Neural progenitor cell (in vitro differentiated cells): ENCODE data around the gene PRCD. TPM values are rescaled to one million over a fixed set of nuclear protein-coding genes. Genes with fewer than 3 reads are reported as not detected.

ENCODE experiments used
- DNase-seq: peaks from one replicate; pipeline ENCODE4 v3.0.0-alpha.2; 2016; ENCODE audit warnings: low spot score
- H2AFZ ChIP-seq: fragments of 200-600 bp; sonication (generic); replicated peaks from 2 replicates; pipeline ENCODE4 v1.6.1; 2016; ENCODE audit warnings: antibody characterized with exemption
- H3F3A ChIP-seq: fragments of 200-600 bp; sonication (generic); 2 replicates; pipeline ENCODE4 v1.6.1; 2016; ENCODE audit warnings: antibody characterized with exemption, low read depth
- H3K27ac ChIP-seq: fragments of 200-600 bp; sonication (generic); 2 replicates; pipeline ENCODE4 v1.5.1; 2016; ENCODE audit warnings: mild to moderate bottlenecking
- H3K27me3 ChIP-seq: fragments of 200-600 bp; sonication (generic); 2 replicates; pipeline ENCODE4 v1.6.1; 2016; ENCODE audit warnings: mild to moderate bottlenecking, moderate library complexity
- H3K36me3 ChIP-seq: fragments of 200-600 bp; sonication (generic); 2 replicates; pipeline ENCODE4 v1.5.1; 2016
- H3K4me1 ChIP-seq: fragments of 200-600 bp; sonication (generic); 2 replicates; pipeline ENCODE4 v1.6.1; 2016; ENCODE audit warnings: mixed run types
- H3K4me2 ChIP-seq: fragments of 200-600 bp; sonication (generic); 2 replicates; pipeline ENCODE4 v1.6.1; 2016
- H3K4me3 ChIP-seq: fragments of 200-600 bp; sonication (generic); 2 replicates; pipeline ENCODE4 v1.5.1; 2016
- H3K79me2 ChIP-seq: fragments of 200-600 bp; sonication (generic); 2 replicates; pipeline ENCODE4 v1.6.1; 2016; ENCODE audit warnings: low read depth
- H3K9ac ChIP-seq: fragments of 200-600 bp; sonication (generic); 2 replicates; pipeline ENCODE4 v1.6.1; 2016
- H3K9me3 ChIP-seq: fragments of 200-600 bp; sonication (generic); 2 replicates; pipeline ENCODE4 v1.5.1; 2016; ENCODE audit warnings: low read depth
- H4K20me1 ChIP-seq: fragments of 200-600 bp; sonication (generic); 2 replicates; pipeline ENCODE4 v1.6.1; 2016; ENCODE audit warnings: low read depth
- H3K27ac Mint-ChIP-seq: 3 replicates; pipeline ENCODE4 v1.8.0; 2021; ENCODE audit warnings: mixed read lengths
- H3K27me3 Mint-ChIP-seq: 2 replicates; pipeline ENCODE4 v1.8.0; 2022; ENCODE audit warnings: low read depth, mild to moderate bottlenecking, inconsistent platforms, moderate library complexity, mixed read lengths; ENCODE audit not compliant: insufficient read depth
- H3K36me3 Mint-ChIP-seq: 3 replicates; pipeline ENCODE4 v1.8.0; 2021; ENCODE audit warnings: mixed read lengths
- H3K4me1 Mint-ChIP-seq: 3 replicates; pipeline ENCODE4 v1.8.0; 2021; ENCODE audit warnings: mixed read lengths
- H3K4me3 Mint-ChIP-seq: 3 replicates; pipeline ENCODE4 v1.8.0; 2021; ENCODE audit warnings: mild to moderate bottlenecking, moderate library complexity, mixed read lengths
- H3K9me3 Mint-ChIP-seq: 3 replicates; pipeline ENCODE4 v1.8.0; 2020; ENCODE audit warnings: mixed read lengths
- CTCF ChIP-seq: fragments of 200-600 bp; sonication (generic); IDR thresholded peaks from 2 replicates; pipeline ENCODE4 v1.5.1; 2017; ENCODE audit warnings: antibody characterized with exemption, mild to moderate bottlenecking
- EZH2 ChIP-seq: fragments of 200-600 bp; sonication (generic); IDR thresholded peaks from 2 replicates; pipeline ENCODE4 v1.6.1; 2017; ENCODE audit warnings: antibody characterized with exemption, mild to moderate bottlenecking, moderate library complexity
- EZH2phosphoT487 ChIP-seq: fragments of 200-600 bp; sonication (generic); IDR thresholded peaks from 2 replicates; pipeline ENCODE4 v1.6.1; 2017; ENCODE audit warnings: antibody characterized with exemption
- total RNA-seq: library from RNA; depleted of rRNA; stranded (reverse); fragments of >200 nt; gene quantifications from 2 replicates; pipeline ENCODE4 v1.2.3, GENCODE V29; 2015; ENCODE audit warnings: low replicate concordance

Gene PRCD
- total RNA-seq, 1 donor from 2014 or later, result not detected

- no peak for TF ChIP-seq CTCF
- TF ChIP-seq EZH2, result no peak
- TF ChIP-seq EZH2phosphoT487, result no peak
Measured at GRCh38 chr17:76576189-76576588, 36.3 kb downstream of the PRCD start.

GRCh38 chr17:76577876-76578275, 38.0 kb downstream of the PRCD start:
- Histone ChIP-seq H3K9ac (no peak overlapping the region), H3K4me3 (no peak overlapping the region), H3K4me2 (no peak overlapping the region), H4K20me1 (peaks cover 6% of the 10 kb centered on the region), H3K9me3 (no peaks in the 10 kb centered on the region), H3K4me1 (peaks cover 12% of the 10 kb centered on the region), H3K27ac (no peak overlapping the region), H3K27me3 (peaks cover 52% of the 10 kb centered on the region), H3K36me3 (no peaks in the 10 kb centered on the region), H3K79me2 (no peaks in the 10 kb centered on the region), H2AFZ (no peak overlapping the region), H3F3A (no peaks in the 10 kb centered on the region)
- no peak overlapping the region for H3K4me3 Mint-ChIP-seq
- H3K27ac Mint-ChIP-seq, result no peak overlapping the region
- peaks cover 15% of the 10 kb centered on the region for H3K27me3 Mint-ChIP-seq
- DNase-seq, result no peak
- peaks cover 6% of the 10 kb centered on the region for H3K4me1 Mint-ChIP-seq
- H3K36me3 Mint-ChIP-seq, result no peaks in the 10 kb centered on the region
- H3K9me3 Mint-ChIP-seq, result no peaks in the 10 kb centered on the region
- TF ChIP-seq EZH2phosphoT487, result no peak

More at GRCh38 chr17:76576189-76576588, 36.3 kb downstream of the PRCD start:
- no peak for DNase-seq
- Mint-ChIP-seq H3K4me1 (peaks cover 6% of the 10 kb centered on the region), H3K9me3 (no peaks in the 10 kb centered on the region), H3K27ac (no peak overlapping the region), H3K4me3 (no peak overlapping the region), H3K27me3 (peaks cover 9% of the 10 kb centered on the region), H3K36me3 (no peaks in the 10 kb centered on the region)
- H3K4me1 ChIP-seq, result peaks cover 8% of the 10 kb centered on the region
- H2AFZ ChIP-seq, result no peak overlapping the region
- H3K9ac ChIP-seq, result no peak overlapping the region
- no peak overlapping the region for H3K4me3 ChIP-seq
- peaks cover 2% of the 10 kb centered on the region for H4K20me1 ChIP-seq
- no peaks in the 10 kb centered on the region for H3K79me2 ChIP-seq
- H3K27ac ChIP-seq, result no peak overlapping the region
- no peaks in the 10 kb centered on the region for H3K9me3 ChIP-seq
- H3K27me3 ChIP-seq, result peaks cover 42% of the 10 kb centered on the region
- no peaks in the 10 kb centered on the region for H3K36me3 ChIP-seq
- H3F3A ChIP-seq, result no peaks in the 10 kb centered on the region
- H3K4me2 ChIP-seq, result no peak overlapping the region

DNA sequence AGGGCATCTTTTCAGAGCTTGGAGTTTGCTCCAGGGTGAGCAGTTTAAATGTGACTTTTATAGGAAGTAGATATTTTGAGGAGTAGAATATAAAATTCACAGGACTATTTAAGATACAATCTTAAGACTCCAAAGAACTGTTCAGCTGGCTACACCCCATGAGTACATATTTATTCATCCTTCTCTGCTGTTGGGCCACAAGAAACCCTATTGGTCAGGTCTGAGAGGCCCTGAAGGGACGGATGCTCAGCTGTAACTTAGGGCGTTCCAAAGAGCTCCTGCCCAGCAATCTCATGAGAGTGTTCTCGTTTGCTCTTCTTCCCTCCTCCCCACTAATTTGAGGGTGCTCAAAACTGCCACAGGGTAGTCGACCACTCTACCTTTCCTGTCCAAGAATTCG, 38.5 kb downstream of the PRCD start:
- H4K20me1 ChIP-seq, result peaks cover 6% of the 10 kb centered on the region
- H3K4me2 ChIP-seq, result no peak overlapping the region
- Mint-ChIP-seq H3K27me3 (peaks cover 20% of the 10 kb centered on the region), H3K4me3 (no peak overlapping the region), H3K36me3 (no peaks in the 10 kb centered on the region), H3K9me3 (no peaks in the 10 kb centered on the region), H3K27ac (no peak overlapping the region), H3K4me1 (peaks cover 6% of the 10 kb centered on the region)
- H3K4me1 ChIP-seq, result peaks cover 12% of the 10 kb centered on the region
- H3K79me2 ChIP-seq, result no peaks in the 10 kb centered on the region
- H3K36me3 ChIP-seq, result no peaks in the 10 kb centered on the region
- H2AFZ ChIP-seq, result no peak overlapping the region
- TF ChIP-seq EZH2phosphoT487 (no peak), EZH2 (no peak), CTCF (no peak)
- no peaks in the 10 kb centered on the region for H3F3A ChIP-seq
- H3K27me3 ChIP-seq, result peaks cover 57% of the 10 kb centered on the region
- H3K9me3 ChIP-seq, result no peaks in the 10 kb centered on the region
- H3K27ac ChIP-seq, result no peak overlapping the region
- DNase-seq, result no peak
- H3K9ac ChIP-seq, result no peak overlapping the region
- no peak overlapping the region for H3K4me3 ChIP-seq

DNA sequence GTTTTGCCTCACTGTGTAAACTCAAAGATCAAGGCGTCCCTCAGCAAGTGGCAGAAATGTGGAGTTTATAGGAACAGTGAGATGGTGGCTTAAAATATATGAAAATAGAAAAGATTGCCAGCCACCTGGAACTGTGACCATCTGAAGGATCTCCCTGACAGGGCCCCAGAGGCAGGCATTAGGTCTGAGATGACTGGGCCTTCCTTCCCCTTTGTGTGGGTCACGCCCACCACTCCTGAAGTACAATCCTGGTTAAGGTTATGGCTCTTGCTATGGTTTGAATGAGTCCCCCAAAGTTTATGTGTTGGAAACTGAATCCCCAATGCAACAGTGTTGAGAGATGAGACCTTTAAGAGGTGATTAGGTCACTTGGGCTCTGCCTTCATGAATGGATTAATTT, 39.4 kb downstream of the PRCD start:
- Histone ChIP-seq H3F3A (peaks cover 4% of the 10 kb centered on the region), H3K79me2 (no peaks in the 10 kb centered on the region), H3K4me3 (no peak overlapping the region), H3K27me3 (peaks cover 66% of the 10 kb centered on the region), H4K20me1 (peaks cover 10% of the 10 kb centered on the region), H2AFZ (no peak overlapping the region), H3K4me2 (no peak overlapping the region), H3K27ac (no peak overlapping the region), H3K9me3 (no peaks in the 10 kb centered on the region), H3K36me3 (no peaks in the 10 kb centered on the region), H3K4me1 (peaks cover 12% of the 10 kb centered on the region), H3K9ac (no peak overlapping the region)
- H3K4me1 Mint-ChIP-seq, result peaks cover 9% of the 10 kb centered on the region
- no peak overlapping the region for H3K4me3 Mint-ChIP-seq
- no peak for DNase-seq
- no peak overlapping the region for H3K27ac Mint-ChIP-seq
- H3K36me3 Mint-ChIP-seq, result no peaks in the 10 kb centered on the region
- peaks cover 29% of the 10 kb centered on the region for H3K27me3 Mint-ChIP-seq
- H3K9me3 Mint-ChIP-seq, result peaks cover 2% of the 10 kb centered on the region
- no peak for TF ChIP-seq CTCF
- TF ChIP-seq EZH2, result no peak
- no peak for TF ChIP-seq EZH2phosphoT487
